ENCODE results near the gene RPL18.
"Not testable (repeated sequence)": the region's sequence is repeated elsewhere in the genome, so short reads cannot be mapped to it uniquely, and the experiment has no call there.

The RPL18 gene

DNA sequence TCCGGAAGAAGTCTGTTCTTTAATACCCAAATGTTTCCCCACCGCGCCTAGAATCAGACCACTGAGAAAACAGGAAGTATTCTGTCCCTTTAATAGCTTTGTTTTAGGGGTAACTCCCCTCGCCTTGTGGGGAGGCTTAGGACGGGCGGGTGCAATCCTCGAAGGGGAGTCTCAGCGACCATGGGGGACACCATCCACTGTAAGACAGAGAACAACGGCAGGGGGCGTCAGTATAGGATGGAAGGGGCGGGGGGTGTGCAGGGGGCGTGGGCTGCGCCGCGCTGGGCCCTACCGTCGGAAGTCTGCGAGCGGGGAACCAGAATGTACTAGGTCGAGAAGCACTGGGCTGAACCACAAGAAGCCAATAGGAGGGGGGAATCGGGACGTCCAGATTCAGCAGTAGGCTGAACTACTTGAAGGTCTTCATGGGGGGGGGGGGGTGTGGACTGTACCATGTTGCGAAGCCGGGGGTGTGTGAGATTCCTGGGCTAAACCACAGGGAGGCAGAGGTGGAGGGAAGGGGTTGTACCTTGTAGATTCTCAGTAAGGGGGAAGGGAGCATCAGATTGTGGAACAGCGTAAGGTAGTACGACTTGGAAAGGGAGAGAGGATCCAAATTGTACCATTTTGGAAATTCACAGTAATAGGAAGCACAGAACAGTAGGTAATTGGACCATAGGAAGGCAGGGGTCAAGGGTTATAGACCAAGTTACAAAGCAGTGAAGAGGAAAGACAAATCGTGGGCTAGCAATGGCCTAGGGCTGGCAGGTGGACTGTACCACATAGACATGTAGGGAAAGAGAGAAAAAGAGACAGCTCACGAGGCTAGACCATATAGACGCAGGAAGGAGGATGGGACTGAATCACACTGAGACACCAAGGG, 19.2 kb upstream of the RPL18 start:
- H3K9me3 Mint-ChIP-seq = peaks cover 3% of the 10 kb centered on the region
- DNase-seq (ENCODE audit: low spot score in 2 of 2) (peak; percentile 58 to 81), ATAC-seq (ENCODE audit: low read depth) (peak; percentile 31)
- H3K36me3 Mint-ChIP-seq = peaks cover 15% of the 10 kb centered on the region
- peaks cover 44% of the 10 kb centered on the region for H3K4me1 Mint-ChIP-seq
- peak overlapping the region; percentile 96 for H3K27ac Mint-ChIP-seq
- H3K4me3 Mint-ChIP-seq = peak overlapping the region; percentile 96
- H3K27me3 Mint-ChIP-seq = no peaks in the 10 kb centered on the region

DNA sequence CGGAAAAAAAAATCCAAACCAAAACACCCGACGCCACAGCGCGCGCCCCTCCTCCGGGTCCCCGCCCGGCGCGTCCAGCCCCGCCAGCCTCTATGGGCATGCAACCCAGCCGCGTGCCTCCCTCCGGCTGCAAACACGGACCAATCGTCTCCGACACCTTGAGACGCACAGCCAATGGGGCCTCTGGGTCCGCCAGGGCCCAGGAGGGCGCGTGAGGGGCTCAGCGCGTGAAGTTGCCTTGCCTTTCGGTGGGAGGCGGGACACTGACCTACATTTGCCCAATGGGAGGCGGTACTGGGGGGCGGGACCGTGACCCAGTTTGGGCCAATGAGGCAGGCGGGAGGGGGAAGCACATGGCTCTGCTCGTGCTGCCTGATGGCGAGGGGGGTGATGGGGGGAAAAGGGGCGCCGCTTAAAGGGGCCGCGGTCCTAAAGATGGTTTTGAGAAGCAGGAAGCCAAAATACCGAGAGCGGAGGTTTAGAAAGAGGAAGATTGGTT, 18.5 kb upstream of the RPL18 start:
- Mint-ChIP-seq H3K4me1 (peaks cover 42% of the 10 kb centered on the region), H3K36me3 (peaks cover 15% of the 10 kb centered on the region), H3K27me3 (no peaks in the 10 kb centered on the region), H3K4me3 (peak overlapping the region; percentile 96), H3K9me3 (peaks cover 3% of the 10 kb centered on the region), H3K27ac (peak overlapping the region; percentile 96)
- DNase-seq (ENCODE audit: low spot score in 2 of 2) (peak; percentile 95 to 98), ATAC-seq (ENCODE audit: low read depth) (peak; percentile 70)

DNA sequence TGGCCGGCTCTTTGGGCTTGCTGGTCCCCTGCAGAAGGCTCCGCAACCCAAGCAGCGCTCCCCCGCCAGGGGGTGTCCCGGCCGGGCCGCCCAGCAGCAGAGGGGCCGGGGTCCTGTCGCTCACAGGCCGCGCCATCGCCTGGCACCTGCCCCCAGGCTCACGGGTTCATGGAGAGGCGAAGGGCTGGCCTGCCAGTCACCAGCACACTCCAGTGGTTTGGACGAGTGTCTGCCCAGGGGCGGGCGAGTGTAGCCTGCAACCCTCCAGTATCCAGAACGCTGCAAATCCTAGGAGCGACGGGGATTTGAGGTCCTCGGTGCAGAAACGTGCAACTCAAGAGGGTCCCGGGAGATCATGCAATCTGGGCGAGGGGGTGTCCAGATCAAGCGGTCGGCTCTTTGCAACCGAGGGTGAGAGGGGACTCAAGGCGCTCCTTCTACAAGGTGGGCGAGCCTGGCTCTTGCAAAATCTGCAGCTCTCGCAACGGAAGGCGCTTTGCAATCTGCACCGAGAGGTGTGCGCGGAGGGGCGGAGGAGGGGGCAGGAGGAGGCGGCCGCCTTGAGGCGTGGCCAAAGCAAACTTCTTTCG, 18.0 kb upstream of the RPL18 start, which contains the start of gene DBP:
Gene DBP (minus strand): TSS at position 521 of the 590 bp plus-strand sequence. CDS start 385 bp downstream, at position 136.
- Mint-ChIP-seq H3K27me3 (no peaks in the 10 kb centered on the region), H3K4me1 (peaks cover 41% of the 10 kb centered on the region), H3K36me3 (peaks cover 15% of the 10 kb centered on the region), H3K4me3 (peak within 1 kb of the TSS; percentile 96), H3K9me3 (peaks cover 3% of the 10 kb centered on the region), H3K27ac (peak within 1 kb of the TSS; percentile 96)
- DNase-seq (ENCODE audit: low spot score in 2 of 2) (peak in 1 of 2 donors; percentile 66), ATAC-seq (ENCODE audit: low read depth) (no peak)

DNA sequence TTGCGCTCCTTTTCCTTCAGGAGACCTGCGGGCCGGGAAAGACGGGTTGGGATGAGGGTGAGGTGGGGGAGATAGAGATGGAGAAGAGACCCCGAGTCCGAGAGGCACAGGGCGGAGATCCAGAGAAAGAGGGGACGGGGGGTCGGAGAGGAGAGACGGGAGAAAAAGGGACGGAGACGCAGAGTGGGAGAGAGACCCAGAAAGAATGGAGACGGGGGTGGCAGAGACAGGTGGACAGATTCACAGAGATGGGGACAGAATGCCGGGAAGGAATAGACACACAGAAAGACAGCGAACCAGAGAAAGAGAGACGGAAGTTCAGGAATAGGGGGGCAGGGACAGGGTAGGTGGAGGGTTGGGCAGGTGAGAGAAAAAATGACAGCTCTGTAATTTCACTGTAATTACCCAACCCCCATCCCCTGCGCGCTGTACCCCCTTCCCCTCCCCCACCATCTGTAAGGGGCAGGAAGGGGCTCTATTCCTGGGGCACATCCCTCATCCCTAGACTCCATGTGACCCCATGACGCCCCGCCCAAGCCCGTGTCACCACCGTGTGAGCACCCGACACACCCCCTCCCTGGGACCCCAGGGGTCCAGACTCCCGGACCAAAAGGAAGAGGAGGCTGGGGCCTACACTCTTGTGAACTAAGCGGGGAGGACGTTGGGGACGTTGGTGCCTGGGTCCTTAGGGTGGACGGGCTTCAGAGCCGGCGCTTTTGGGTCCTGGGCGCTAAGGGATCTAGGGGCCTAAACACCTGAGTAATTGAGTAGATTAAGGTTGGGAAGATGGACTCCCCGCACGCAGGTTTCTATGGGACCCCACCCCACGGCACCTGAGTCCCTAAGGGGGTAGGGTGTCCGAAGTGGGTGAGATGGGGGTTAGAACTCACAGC, 17.2 kb upstream of the RPL18 start:
- peaks cover 3% of the 10 kb centered on the region for H3K9me3 Mint-ChIP-seq
- peaks cover 11% of the 10 kb centered on the region for H3K36me3 Mint-ChIP-seq
- peaks cover 38% of the 10 kb centered on the region for H3K4me1 Mint-ChIP-seq
- H3K27me3 Mint-ChIP-seq = no peaks in the 10 kb centered on the region
- DNase-seq (ENCODE audit: low spot score in 2 of 2) = no peak
- peak overlapping the region; percentile 92 for H3K27ac Mint-ChIP-seq
- peak overlapping the region; percentile 96 for H3K4me3 Mint-ChIP-seq
- no peak for ATAC-seq (ENCODE audit: low read depth)

DNA sequence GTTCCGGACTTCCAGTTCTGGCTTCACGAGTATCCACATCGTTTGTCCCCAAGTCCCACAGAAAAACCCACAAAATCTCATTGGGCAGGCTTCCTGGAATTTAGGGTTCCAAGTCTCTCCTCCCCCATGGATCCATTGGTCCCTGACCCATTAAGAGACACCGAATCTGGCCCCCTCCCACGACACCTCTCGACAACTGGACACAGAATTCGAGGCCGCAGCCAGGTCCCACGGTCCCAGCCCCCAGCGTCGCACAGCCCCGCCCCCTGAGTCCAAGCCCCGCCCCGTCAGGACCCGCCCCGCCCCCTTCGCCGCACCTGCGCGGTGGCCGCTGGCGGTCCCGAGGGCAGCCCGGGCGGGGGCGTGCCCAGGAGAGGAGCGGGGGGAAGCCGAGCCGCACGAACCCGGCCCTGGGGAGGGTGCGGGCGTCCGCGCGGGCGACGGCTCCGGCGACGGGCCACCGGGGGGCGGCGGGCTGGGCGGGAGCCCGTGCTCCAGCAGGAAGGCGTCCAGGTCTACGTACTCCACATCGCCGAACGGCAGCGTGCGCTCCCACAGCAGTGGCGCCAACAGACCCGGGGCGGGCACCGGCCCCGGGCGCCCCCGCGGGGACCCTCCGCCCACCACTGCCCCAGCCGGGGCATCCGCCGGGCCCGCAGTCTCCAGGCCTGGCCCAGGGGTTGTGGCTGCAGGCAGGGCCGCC, 16.4 kb upstream of the RPL18 start:
- H3K4me3 Mint-ChIP-seq = peak overlapping the region; percentile 96
- ATAC-seq (ENCODE audit: low read depth) (peak; percentile 7), DNase-seq (ENCODE audit: low spot score in 2 of 2) (peak; percentile 70 to 72)
- H3K9me3 Mint-ChIP-seq = peaks cover 3% of the 10 kb centered on the region
- H3K36me3 Mint-ChIP-seq = peaks cover 12% of the 10 kb centered on the region
- peak overlapping the region; percentile 92 for H3K27ac Mint-ChIP-seq
- H3K27me3 Mint-ChIP-seq = no peaks in the 10 kb centered on the region
- peaks cover 38% of the 10 kb centered on the region for H3K4me1 Mint-ChIP-seq

DNA sequence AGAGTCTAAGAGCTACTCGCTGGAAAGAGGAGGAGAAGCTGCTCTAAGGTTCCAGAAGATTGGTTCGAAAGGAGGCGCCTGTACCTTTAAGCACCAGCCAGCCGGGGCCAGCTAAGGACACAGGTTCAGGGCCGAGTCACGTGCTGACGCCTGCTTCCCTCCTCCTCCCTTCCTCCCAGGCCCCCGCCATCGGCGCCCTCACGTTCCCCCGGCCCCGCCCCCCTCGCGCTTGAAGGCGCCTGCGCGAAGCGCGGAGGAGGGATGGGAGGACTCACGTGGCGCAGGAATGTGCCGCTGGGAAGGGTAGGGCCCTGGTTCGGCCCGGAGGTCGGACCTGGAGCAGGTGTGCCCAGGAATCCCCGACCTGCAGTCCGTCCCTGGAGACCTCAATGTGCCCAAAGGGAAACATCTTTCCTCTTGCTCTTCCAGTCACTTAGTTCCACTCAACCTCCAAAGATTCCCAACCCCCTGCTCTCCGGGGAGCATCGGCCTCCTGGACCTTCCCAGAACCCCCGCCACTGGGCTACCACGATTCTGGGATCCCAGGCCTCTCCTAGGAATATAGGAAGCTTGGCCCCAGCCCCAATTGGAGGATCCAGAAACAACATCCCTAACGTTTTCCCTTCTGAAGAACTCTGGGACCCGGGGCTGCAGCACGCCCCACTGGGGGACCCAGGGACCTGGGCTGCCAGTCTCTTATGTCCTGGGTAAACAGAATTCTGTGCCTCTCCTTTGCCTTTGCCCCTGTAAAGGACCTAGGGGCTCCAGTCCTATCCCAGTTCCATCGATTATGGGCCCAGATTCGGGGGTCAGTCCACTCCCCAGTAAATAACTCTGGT, 15.7 kb upstream of the RPL18 start:
- H3K9me3 Mint-ChIP-seq = peaks cover 3% of the 10 kb centered on the region
- peak overlapping the region; percentile 73 for H3K4me3 Mint-ChIP-seq
- H3K27ac Mint-ChIP-seq = peak overlapping the region; percentile 92
- ATAC-seq (ENCODE audit: low read depth) (no peak), DNase-seq (ENCODE audit: low spot score in 2 of 2) (peak; percentile 73)
- H3K27me3 Mint-ChIP-seq = no peaks in the 10 kb centered on the region
- H3K4me1 Mint-ChIP-seq = peaks cover 33% of the 10 kb centered on the region
- H3K36me3 Mint-ChIP-seq = peaks cover 13% of the 10 kb centered on the region

DNA sequence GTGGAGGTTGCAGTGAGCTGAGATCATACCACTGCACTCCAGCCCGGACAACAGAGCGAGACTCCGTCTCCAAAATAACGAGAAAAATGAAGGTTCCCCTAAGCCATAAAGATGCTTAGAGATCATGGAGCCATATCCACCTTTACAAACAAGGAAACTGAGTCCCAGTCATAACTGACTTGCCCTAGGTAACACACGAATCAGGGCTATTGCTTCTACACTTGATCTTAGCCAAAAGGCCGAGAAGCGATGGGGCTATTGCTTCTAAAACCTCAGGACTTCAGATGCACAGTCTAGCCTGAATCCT, 15.0 kb upstream of the RPL18 start:
- DNase-seq (ENCODE audit: low spot score in 2 of 2) (no peak), ATAC-seq (ENCODE audit: low read depth) (no peak)
- H3K4me1 Mint-ChIP-seq = peaks cover 28% of the 10 kb centered on the region
- H3K9me3 Mint-ChIP-seq = peaks cover 3% of the 10 kb centered on the region
- peak overlapping the region; percentile 92 for H3K27ac Mint-ChIP-seq
- H3K36me3 Mint-ChIP-seq = peaks cover 12% of the 10 kb centered on the region
- no peaks in the 10 kb centered on the region for H3K27me3 Mint-ChIP-seq
- peak overlapping the region; percentile 73 for H3K4me3 Mint-ChIP-seq

DNA sequence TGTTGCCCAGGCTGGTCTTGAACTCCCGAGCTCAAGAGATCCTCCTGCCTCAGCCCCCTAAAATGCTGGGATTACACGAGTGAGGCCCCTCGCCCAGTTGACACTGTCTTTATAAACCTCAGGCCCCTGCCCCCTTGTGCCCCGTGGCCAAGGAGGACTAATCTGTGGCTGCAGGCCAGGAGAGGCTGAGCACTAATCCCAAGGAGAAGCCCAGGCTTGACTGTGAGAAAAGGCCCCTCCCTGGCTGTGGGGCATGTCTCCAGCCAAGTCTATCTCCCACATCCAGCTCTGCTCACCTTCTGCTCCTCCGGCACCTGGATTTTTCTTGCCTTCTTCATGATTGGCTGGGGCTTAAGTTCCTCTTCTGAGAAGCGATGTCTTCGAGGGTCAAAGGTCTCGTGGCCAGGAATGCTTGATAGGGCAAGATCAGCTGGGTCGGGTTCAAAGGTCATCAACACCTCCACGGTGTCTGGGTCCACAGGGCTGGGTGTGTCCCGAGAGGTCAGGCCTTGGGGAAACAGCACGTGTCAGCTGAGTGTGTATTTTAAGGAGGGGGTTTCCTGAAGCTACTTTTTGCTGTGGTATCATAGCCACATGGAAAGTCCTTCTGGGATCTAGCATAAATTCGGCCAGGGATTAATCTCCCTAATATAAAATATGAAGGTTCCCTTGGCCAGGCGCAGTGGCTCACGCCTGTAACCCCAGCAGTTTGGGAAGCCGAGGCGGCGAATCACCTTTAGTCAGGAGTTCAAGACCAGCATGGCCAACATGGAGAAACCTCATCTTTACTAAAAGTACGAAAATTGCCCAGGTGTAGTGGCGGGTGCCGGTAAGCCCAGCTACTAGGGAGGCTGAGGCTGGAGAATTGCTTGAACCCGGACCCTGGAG, 14.4 kb upstream of the RPL18 start:
- Mint-ChIP-seq H3K27ac (peak overlapping the region; percentile 92), H3K4me3 (peak overlapping the region; percentile 17), H3K27me3 (no peaks in the 10 kb centered on the region), H3K36me3 (peaks cover 13% of the 10 kb centered on the region), H3K4me1 (peaks cover 22% of the 10 kb centered on the region), H3K9me3 (peaks cover under 1% of the 10 kb centered on the region)
- ATAC-seq (ENCODE audit: low read depth) (no peak), DNase-seq (ENCODE audit: low spot score in 2 of 2) (no peak)

DNA sequence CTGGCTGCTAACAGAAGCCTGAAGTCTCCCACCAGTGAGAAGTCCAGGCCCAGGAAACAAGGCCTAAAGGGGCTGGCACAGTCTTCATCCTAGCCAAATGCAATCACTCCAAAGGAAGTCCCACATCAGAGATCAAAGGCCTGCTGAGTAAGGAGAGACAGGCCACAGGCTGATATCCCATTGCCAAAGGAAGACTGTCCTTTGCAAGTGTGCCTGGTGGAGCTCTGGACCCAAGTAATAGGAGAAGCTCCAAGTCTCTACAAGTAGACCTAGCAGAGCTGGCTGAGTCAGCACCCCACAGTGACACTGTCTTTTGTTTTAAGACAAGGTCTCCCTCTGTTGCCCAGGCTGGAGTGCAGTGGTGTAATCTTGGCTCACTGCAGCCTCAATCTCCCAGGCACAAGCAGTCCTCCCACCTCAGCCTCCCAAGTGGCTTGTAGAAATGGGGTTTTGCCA, 13.7 kb upstream of the RPL18 start:
- no peaks in the 10 kb centered on the region for H3K9me3 Mint-ChIP-seq
- H3K27me3 Mint-ChIP-seq = no peaks in the 10 kb centered on the region
- H3K36me3 Mint-ChIP-seq = peaks cover 12% of the 10 kb centered on the region
- DNase-seq (ENCODE audit: low spot score in 2 of 2) = no peak
- H3K4me3 Mint-ChIP-seq = no peak overlapping the region
- peaks cover 18% of the 10 kb centered on the region for H3K4me1 Mint-ChIP-seq
- no peak for ATAC-seq (ENCODE audit: low read depth)
- no peak overlapping the region for H3K27ac Mint-ChIP-seq

DNA sequence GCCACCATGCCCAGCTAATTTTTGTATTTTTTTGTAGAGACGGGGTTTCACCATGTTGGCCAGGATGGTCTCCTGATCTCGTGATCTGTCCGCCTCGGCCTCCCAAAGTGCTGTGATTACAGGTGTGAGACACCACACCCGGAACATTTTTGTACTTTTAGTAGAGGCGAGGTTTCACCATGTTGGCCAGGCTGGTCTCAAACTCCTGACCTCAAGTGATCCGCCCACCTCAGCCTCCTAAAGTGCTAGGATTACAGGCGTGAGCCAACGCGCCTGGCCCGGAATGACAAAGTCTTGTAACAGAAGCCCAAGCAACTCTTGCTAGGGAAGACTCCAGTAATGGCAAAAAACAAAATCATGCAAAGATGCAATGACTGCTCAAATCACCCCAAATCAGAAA, 13.3 kb upstream of the RPL18 start:
- H3K36me3 Mint-ChIP-seq = peaks cover 12% of the 10 kb centered on the region
- not testable (repeated sequence) for ATAC-seq (ENCODE audit: low read depth); H3K4me3 Mint-ChIP-seq; DNase-seq (ENCODE audit: low spot score in 2 of 2); H3K9me3 Mint-ChIP-seq; H3K27ac Mint-ChIP-seq; H3K27me3 Mint-ChIP-seq
- peaks cover 18% of the 10 kb centered on the region for H3K4me1 Mint-ChIP-seq

DNA sequence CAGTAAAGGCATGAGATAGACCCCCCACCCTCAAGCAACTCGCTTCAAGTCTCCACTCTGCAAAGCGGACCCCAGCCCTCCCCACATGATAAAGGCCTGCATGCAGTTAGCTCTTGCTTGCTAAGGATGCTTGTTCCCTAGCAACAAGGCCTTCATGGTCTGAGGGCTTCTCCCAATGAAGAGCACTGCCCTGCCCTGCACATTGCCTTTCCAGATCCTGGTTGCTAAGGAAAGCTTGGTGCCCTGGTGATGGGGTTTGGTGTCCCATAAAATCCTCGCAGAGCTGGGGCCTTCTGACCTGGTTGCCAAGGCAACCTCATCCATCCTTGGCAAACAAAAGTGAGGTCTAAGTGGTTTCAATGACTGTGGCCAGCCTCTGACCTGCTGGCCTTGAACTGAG, 12.2 kb upstream of the RPL18 start:
- Mint-ChIP-seq H3K4me3 (no peak overlapping the region), H3K27ac (no peak overlapping the region), H3K27me3 (no peaks in the 10 kb centered on the region), H3K4me1 (peaks cover 20% of the 10 kb centered on the region), H3K9me3 (no peaks in the 10 kb centered on the region), H3K36me3 (peaks cover 12% of the 10 kb centered on the region)
- ATAC-seq (ENCODE audit: low read depth) (no peak), DNase-seq (ENCODE audit: low spot score in 2 of 2) (no peak)

All from memory B cell (primary cell).